Choroid plexus epithelial cell (primary cell): Measurements from ENCODE around the gene PVALB.
A peak's percentile ranks its signal among the peaks of the same experiment; 100 is the strongest.
"Not testable (repeated sequence)": the region's sequence is repeated elsewhere in the genome, so short reads cannot be mapped to it uniquely, and the experiment has no call there.

Source experiments
- DNase-seq: peaks from one replicate; pipeline ENCODE4 v3.0.0-alpha.2; 2010; ENCODE audit warnings: low read depth
- H3K4me3 ChIP-seq: 2 replicates; pipeline ENCODE4 v1.5.1; 2011; ENCODE audit warnings: low read depth, mild to moderate bottlenecking, control low read depth, low read length, moderate library complexity
- TF ChIP-seq, protein P1 (sequence below): conservative IDR thresholded peaks from 2 replicates; pipeline ENCODE4 v1.5.1; 2011; ENCODE audit warnings: low read depth, mild to moderate bottlenecking, control low read depth, inconsistent platforms, low read length, moderate library complexity

Gene PVALB

GRCh38 chr22:36759481-36760159, 57.2 kb downstream of the PVALB start:
- DNase-seq: no peak
- TF ChIP-seq, protein P1, sequence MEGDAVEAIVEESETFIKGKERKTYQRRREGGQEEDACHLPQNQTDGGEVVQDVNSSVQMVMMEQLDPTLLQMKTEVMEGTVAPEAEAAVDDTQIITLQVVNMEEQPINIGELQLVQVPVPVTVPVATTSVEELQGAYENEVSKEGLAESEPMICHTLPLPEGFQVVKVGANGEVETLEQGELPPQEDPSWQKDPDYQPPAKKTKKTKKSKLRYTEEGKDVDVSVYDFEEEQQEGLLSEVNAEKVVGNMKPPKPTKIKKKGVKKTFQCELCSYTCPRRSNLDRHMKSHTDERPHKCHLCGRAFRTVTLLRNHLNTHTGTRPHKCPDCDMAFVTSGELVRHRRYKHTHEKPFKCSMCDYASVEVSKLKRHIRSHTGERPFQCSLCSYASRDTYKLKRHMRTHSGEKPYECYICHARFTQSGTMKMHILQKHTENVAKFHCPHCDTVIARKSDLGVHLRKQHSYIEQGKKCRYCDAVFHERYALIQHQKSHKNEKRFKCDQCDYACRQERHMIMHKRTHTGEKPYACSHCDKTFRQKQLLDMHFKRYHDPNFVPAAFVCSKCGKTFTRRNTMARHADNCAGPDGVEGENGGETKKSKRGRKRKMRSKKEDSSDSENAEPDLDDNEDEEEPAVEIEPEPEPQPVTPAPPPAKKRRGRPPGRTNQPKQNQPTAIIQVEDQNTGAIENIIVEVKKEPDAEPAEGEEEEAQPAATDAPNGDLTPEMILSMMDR: no peak
- H3K4me3 ChIP-seq: no peak overlapping the region

DNA sequence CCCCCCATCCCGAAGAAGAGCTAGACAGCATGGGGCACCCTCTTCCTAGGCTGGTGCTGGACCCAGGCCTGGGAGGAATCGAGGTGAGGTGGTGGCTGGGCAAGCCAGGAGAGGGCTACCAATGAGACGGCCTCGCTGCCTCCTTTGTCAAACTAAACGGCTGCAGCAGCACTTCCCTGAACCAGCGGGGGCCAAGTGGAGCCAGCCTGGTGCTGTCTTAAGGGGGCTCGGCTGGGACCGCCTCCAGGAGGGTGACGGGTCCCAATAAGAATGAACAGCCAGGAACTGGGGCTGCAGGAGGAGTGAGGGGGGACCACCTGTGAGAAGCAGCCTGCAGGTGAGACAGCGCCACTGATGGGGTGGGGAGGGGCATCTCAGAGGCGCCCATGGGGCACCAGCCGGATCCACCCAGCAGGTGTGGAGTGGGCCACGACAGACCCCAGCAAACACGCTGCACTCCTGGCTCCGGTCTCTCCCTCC, 58.0 kb downstream of the PVALB start:
- DNase-seq: no peak
- H3K4me3 ChIP-seq: no peak overlapping the region
- TF ChIP-seq, protein P1: no peak

GRCh38 chr22:36757668-36758211, 59.1 kb downstream of the PVALB start:
- no peak overlapping the region for H3K4me3 ChIP-seq
- DNase-seq: peak; percentile 81
- TF ChIP-seq, protein P1: peak; percentile 84

DNA sequence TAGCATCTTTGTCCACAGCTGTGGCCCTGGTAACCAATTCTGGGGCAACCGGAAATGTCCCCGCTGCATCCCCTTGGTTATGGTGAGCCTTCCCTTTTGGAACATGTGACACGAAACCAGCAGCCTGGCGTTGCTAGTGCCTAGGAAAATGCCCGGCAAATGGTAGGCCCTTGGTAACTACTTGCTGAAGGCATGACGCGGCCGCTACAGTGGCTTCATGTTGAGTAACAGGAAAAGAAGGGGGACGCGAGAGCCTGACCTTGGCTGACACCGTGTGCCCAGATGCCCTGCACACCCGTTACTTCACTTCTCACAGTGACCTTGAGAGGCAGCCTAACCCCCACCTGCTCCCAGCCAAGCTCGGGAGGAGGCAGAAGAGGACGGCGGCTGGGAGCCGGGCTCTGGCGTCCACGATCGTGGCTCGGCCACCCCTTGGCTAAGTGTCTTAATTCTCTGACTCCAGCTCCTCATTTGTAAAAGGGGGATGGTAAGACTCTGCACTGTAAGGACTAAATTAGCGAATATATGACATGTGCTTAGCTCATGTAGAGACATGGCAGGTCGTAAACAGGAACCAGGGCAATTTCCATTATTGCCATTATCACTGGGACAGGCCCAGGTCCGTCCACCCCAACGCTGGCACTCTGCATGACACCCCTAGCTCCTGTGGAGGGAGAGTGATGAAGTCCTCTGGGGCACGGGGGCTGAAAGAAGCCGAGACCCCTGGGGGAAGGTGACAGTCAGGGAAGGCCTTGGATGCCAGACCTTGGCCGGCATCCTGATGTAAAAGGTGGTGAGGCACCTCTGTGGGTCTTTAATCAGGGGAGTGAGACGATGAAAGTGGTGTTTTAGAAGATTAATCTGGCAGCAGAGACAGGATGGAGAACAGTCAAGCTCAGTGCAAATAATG, 59.8 kb downstream of the PVALB start:
- TF ChIP-seq, protein P1: no peak
- DNase-seq: no peak

GRCh38 chr22:36756031-36756430, 60.8 kb downstream of the PVALB start:
- TF ChIP-seq, protein P1: no peak
- DNase-seq: no peak
- H3K4me3 ChIP-seq: no peak overlapping the region

More for the DNA sequence above, 59.8 kb downstream of the PVALB start:
- no peak overlapping the region for H3K4me3 ChIP-seq

GRCh38 chr22:36755316-36755715, 61.5 kb downstream of the PVALB start:
- TF ChIP-seq, protein P1: no peak
- DNase-seq: no peak
- no peak overlapping the region for H3K4me3 ChIP-seq

DNA sequence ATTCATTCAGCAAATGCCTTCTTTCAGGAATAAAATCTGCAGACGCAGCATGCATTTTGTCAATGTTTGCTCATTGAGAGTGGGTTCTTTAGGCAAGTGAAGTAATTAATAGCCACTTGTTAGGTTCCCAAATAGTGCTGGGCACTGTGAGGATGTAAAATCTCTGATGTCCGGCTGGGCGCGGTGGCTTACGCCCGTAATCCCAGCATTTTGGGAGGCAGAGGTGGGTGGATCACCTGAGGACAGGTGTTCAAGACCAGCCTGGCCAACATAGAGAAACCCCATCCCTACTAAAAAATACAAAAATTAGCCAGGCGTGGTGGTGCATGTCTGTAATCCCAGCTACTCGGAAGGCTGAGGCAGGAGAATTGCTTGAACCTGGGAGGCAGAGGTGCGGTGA, 62.0 kb downstream of the PVALB start:
- H3K4me3 ChIP-seq, DNase-seq: not testable (repeated sequence)
